HG03280 (cell line): ENCODE data around the gene ASIC4.

Experiments used
- ATAC-seq: cut with Tn5 transposase; IDR thresholded peaks from one replicate; pipeline ENCODE4 v1.9.1; 2021; ENCODE audit warnings: mild to moderate bottlenecking, moderate library complexity; ENCODE audit not compliant: unreplicated experiment

The ASIC4 gene

GRCh38 chr2:219531639-219532377 lies 17.5 kb downstream of the ASIC4 start:
- ATAC-seq: no peak

GRCh38 chr2:219532378-219532649 lies 18.0 kb downstream of the ASIC4 start:
- ATAC-seq: no peak

- no peak for ATAC-seq
Measured at GRCh38 chr2:219533930-219534661, 19.8 kb downstream of the ASIC4 start.

- no peak for ATAC-seq
Measured at GRCh38 chr2:219536425-219536824, 22.1 kb downstream of the ASIC4 start.

DNA sequence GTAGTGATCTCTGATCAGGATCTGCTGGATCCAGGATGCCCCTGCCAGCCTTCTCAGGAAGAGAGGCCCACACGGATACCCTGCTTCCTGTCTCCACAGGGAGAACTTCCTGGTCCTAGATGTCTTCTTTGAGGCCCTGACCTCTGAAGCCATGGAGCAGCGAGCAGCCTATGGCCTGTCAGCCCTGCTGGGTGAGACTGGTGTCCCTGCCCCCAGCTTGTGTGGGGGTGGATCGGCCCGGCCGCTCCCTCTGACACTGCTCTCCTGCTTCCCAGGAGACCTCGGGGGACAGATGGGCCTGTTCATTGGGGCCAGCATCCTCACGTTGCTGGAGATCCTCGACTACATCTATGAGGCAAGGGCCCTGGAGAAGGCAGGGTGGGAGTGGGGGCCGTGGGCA lies 22.7 kb downstream of the ASIC4 start:
- ATAC-seq: no peak

- ATAC-seq: no peak
Measured at GRCh38 chr2:219537657-219538488, 23.6 kb downstream of the ASIC4 start.

DNA sequence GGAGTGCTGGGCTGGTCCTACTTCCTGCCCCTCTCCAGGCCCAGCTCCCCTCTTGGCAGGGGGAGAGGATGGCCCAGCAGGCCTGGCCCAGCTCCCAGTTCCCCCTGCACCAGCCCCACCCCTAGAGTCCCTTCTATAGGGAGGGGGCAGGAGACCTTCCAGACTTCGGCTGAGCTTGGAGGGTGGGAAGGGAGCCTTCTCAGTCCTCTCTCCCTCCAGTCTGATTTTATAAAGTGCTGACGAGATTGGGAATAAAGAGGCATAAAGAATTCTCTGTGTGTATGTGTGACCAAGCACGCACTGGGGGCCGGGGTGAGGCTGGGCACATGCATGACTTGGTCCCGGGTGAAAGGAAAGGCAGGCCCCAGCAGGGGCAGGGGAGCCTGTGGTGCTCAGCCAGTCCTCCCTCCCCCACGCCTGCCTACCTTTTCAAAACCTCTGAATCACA lies 24.2 kb downstream of the ASIC4 start:
- no peak for ATAC-seq

GRCh38 chr2:219538956-219539788 lies 24.9 kb downstream of the ASIC4 start:
- ATAC-seq: no peak

GRCh38 chr2:219539926-219540678 lies 25.8 kb downstream of the ASIC4 start:
- no peak for ATAC-seq

GRCh38 chr2:219540784-219541504 lies 26.7 kb downstream of the ASIC4 start:
- ATAC-seq: no peak

DNA sequence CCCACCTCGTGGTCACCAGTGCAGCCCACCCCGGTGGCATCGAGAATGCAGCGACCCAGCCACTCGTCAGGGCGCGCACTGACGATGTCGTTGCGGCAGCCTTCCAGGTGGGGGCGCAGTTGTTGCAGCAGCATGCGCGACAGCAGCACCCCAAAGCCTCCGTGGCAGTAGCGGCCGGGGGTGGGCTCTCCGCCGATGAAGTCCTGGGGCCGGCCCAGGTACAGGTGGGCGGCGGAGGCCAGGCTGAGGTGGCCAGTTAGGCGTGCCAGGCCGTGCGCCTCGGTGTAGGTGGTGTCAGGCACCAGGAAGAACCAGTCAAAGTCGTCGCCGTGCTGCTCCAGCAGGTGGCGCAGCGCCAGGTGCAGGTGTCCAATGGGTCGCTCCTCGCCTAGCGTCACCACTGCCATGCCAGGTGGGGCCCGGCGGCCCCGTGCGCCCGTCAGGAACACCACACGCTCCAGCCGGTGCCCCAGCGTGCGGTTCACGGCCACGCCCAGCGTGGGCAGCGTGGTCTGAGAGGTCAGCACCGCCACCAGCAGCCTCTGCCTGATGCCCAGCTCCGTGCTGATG lies 27.4 kb downstream of the ASIC4 start:
- peak; percentile 36 for ATAC-seq

DNA sequence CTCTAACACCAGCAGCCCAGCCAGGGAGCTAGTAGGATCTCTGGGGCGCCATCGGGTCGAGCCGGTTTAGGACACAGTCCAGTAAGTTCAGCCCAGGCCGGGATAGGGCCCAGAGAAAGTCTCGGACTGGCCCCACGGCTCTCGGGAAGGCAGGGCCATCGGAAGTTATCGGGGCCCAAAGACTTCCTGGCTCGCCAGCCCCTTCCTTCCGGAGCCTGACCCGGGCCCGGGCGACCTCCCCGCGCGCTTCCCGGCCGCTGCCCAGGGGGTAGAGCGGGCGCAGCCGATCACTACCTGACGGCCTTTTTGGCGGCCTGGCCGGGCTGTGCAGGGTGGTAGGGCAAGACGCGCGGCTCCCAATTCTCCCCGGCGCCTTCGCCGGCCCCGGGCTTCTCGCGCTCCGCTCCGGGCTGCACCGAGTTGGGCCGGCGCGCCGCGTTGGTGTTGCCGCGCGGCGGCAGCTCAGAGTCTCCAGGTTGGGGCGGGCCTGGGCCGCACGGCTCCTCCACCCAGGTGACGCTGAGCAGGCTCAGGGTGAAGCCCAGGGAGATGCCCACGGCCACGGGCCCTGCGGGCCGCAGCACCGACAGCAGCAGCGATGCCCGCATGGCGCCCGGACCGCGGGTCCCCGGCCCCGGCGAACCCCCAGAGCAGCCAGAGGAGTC lies 28.8 kb downstream of the ASIC4 start:
- ATAC-seq: peak; percentile 37

GRCh38 chr2:219543596-219544358 lies 29.5 kb downstream of the ASIC4 start, which contains the start of the genes CHPF and TMEM198:
Gene CHPF (minus strand): TSS chr2:219543809. CDS start chr2:219543538, 271 bp downstream.
Gene TMEM198 (plus strand): TSS chr2:219544028. CDS start chr2:219544728, 700 bp downstream.
- ATAC-seq: peak; percentile 74

- no peak for ATAC-seq
Measured at GRCh38 chr2:219544567-219544966, 30.3 kb downstream of the ASIC4 start.

DNA sequence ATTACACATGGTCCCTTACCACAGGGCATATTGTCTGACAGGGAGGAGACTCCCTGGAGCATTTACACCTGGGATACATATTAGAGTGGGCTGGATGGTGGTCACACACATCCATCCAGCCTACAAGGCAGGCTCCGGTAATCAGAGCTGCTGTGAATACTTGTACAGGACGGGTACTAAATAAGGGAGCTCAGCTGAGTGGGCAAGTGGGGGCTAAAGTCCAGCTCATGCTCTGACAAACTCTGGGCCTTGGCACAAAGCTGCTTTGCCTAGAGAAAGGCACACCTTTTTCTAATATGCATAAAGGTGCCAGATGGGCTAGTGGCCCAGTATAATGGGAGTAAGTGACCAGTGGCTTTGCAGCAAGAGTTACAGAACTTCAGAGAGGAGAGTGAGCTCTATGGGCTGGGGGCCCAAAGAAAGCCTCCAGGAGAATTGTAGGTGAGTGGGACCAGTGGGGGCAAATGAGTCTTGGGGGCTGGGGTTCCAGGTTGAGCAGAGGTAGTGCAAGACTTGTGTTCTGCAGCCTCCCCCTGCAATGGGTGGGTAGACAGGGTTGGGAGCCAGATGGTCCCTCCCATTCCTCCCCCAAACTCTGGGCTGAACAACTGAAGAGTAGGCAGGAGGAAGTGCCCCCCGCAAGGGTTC lies 31.1 kb downstream of the ASIC4 start:
- no peak for ATAC-seq

GRCh38 chr2:219545943-219546352 lies 31.7 kb downstream of the ASIC4 start:
- no peak for ATAC-seq

DNA sequence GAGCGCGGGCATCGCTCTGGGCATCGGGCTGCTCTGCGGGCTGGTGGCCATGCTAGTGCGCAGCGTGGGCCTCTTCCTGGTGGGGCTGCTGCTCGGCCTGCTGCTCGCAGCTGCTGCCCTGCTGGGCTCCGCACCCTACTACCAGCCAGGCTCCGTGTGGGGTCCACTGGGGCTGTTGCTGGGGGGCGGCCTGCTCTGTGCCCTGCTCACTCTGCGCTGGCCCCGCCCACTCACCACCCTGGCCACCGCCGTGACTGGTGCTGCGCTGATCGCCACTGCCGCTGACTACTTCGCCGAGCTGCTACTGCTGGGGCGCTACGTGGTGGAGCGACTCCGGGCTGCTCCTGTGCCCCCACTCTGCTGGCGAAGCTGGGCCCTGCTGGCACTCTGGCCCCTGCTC lies 33.3 kb downstream of the ASIC4 start:
- no peak for ATAC-seq
